Ectodermal cell (in vitro differentiated cells): ENCODE results near the gene KRTAP12-4.
"Not testable (repeated sequence)": the region's sequence is repeated elsewhere in the genome, so short reads cannot be mapped to it uniquely, and the experiment has no call there.

Experiments used
- H3K27ac ChIP-seq: 2 replicates; pipeline ENCODE4 v1.7.0; 2013; ENCODE audit warnings: mild to moderate bottlenecking, low read depth, low read length; ENCODE audit not compliant: insufficient read depth, poor library complexity, severe bottlenecking
- H3K27me3 ChIP-seq: 2 replicates; pipeline ENCODE4 v1.7.0; 2013; ENCODE audit warnings: mild to moderate bottlenecking, low read length; ENCODE audit not compliant: insufficient read depth, control insufficient read depth, poor library complexity, severe bottlenecking
- H3K36me3 ChIP-seq: one replicate; pipeline ENCODE4 v1.7.0; 2013; ENCODE audit warnings: low read length; ENCODE audit not compliant: control insufficient read depth, insufficient read depth
- H3K4me1 ChIP-seq: one replicate; pipeline ENCODE4 v1.7.0; 2013; ENCODE audit warnings: low read length; ENCODE audit not compliant: control insufficient read depth, insufficient read depth
- H3K4me3 ChIP-seq: 2 replicates; pipeline ENCODE4 v1.7.0; 2013; ENCODE audit warnings: low read depth, low read length, control low read depth; ENCODE audit not compliant: insufficient read depth
- H3K9me3 ChIP-seq: 2 replicates; pipeline ENCODE4 v1.7.0; 2013; ENCODE audit warnings: mild to moderate bottlenecking, low read length, moderate library complexity; ENCODE audit not compliant: control insufficient read depth
- WGBS, 2 experiments: methylation state at CpG; one replicate each; pipeline ENCODE4 v1.1.7; 2013; ENCODE audit warnings: missing lambda C conversion rate in 2 of 2; 5-methylcytosine and 5-hydroxymethylcytosine counted together

KRTAP12-4 gene

GRCh38 chr21:44610157-44610843 lies 44.2 kb downstream of the KRTAP12-4 start:
- not testable (repeated sequence) for H3K27ac ChIP-seq, H3K4me3 ChIP-seq, H3K4me1 ChIP-seq, H3K27me3 ChIP-seq, H3K36me3 ChIP-seq, H3K9me3 ChIP-seq
- 91 to 92% methylated on average over 7 of the region's 7 CpGs for WGBS, 2 experiments

- H3K9me3 ChIP-seq = peaks cover 2% of the 10 kb centered on the region
- H3K27me3 ChIP-seq = no peaks in the 10 kb centered on the region
- H3K4me3 ChIP-seq = no peak overlapping the region
- no peaks in the 10 kb centered on the region for H3K36me3 ChIP-seq
- H3K4me1 ChIP-seq = no peaks in the 10 kb centered on the region
- H3K27ac ChIP-seq = no peak overlapping the region
Measured at GRCh38 chr21:44609193-44609592, 45.3 kb downstream of the KRTAP12-4 start.

DNA sequence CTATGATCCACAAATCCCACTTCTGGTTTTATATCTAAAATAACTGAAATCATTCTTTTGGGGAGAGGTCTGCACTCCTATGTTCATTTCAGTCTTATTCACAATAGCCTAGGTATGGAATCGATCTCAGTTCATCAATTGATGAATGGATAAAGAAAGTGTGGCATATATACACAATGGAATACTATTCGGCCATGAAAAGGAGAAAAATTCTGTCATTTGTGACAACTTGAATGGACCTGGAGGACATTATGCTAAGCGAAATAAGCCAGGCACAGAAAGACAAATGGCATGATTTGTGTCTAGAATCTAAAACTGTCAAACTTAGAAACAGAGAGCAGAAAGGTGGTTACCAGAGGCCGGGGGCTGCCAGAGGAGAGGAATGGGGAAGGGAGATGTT lies 48.0 kb downstream of the KRTAP12-4 start:
- peaks cover 2% of the 10 kb centered on the region for H3K9me3 ChIP-seq
- no peaks in the 10 kb centered on the region for H3K27me3 ChIP-seq
- H3K27ac ChIP-seq = no peak overlapping the region
- no peaks in the 10 kb centered on the region for H3K36me3 ChIP-seq
- no peaks in the 10 kb centered on the region for H3K4me1 ChIP-seq
- 89 to 90% methylated on average over 4 of the region's 4 CpGs for WGBS, 2 experiments
- no peak overlapping the region for H3K4me3 ChIP-seq
